WTC11 (cell line): ENCODE data around the gene INF2. TPM values are rescaled to one million over a fixed set of nuclear protein-coding genes. Genes with fewer than 3 reads are reported as not detected.

ENCODE experiments used
- ATAC-seq: fragments of 200-7000 bp; cut with Tn5 transposase; 2 replicates; pipeline ENCODE4 v1.10.0; 2021; ENCODE audit warnings: mild to moderate bottlenecking, moderate library complexity
- CTCF ChIA-PET: fragments of 300-600 bp; sonication (Branson Sonifier 250); formaldehyde crosslinking; loops from one replicate; lab custom pipeline; 2021; ENCODE audit warnings: antibody characterized with exemption; lab: Charles Lee
- POLR2A ChIA-PET: fragments of 350-600 bp; sonication (Branson Sonifier 250); formaldehyde crosslinking; loops from one replicate; lab custom pipeline; 2021; ENCODE audit warnings: antibody characterized with exemption; lab: Charles Lee
- DNase-seq: peaks from one replicate; pipeline ENCODE4 v3.0.0; 2021; ENCODE audit warnings: low spot score
- H3K27ac Mint-ChIP-seq: 2 replicates; pipeline ENCODE4 v1.8.0; 2021; ENCODE audit warnings: mixed read lengths
- H3K27me3 Mint-ChIP-seq: 2 replicates; pipeline ENCODE4 v1.8.0; 2021; ENCODE audit warnings: low read depth, mild to moderate bottlenecking, moderate library complexity, mixed read lengths
- H3K36me3 Mint-ChIP-seq: 2 replicates; pipeline ENCODE4 v1.8.0; 2021; ENCODE audit warnings: mixed read lengths
- H3K4me1 Mint-ChIP-seq: 2 replicates; pipeline ENCODE4 v1.8.0; 2022; ENCODE audit warnings: mixed read lengths
- H3K4me3 Mint-ChIP-seq: 2 replicates; pipeline ENCODE4 v1.8.0; 2021; ENCODE audit warnings: mild to moderate bottlenecking, moderate library complexity, mixed read lengths
- H3K9me3 Mint-ChIP-seq: 2 replicates; pipeline ENCODE4 v1.8.0; 2021; ENCODE audit warnings: mixed read lengths
- ARID4B ChIP-seq: sonication (generic); formaldehyde crosslinking; IDR thresholded peaks from 2 replicates; pipeline ENCODE4 v1.8.0; 2023; ENCODE audit warnings: missing genetic modification reagents, mild to moderate bottlenecking, borderline replicate concordance
- ATF6 ChIP-seq: sonication (generic); formaldehyde crosslinking; IDR thresholded peaks from 2 replicates; pipeline ENCODE4 v1.8.1; 2023; ENCODE audit warnings: mild to moderate bottlenecking, missing genetic modification reagents
- CREM ChIP-seq: sonication (generic); formaldehyde crosslinking; IDR thresholded peaks from 2 replicates; pipeline ENCODE4 v1.8.1; 2022; ENCODE audit warnings: mild to moderate bottlenecking, missing genetic modification reagents, moderate library complexity
- E2F5 ChIP-seq: sonication (generic); formaldehyde crosslinking; IDR thresholded peaks from 2 replicates; pipeline ENCODE4 v1.8.1; 2022; ENCODE audit warnings: mild to moderate bottlenecking, moderate library complexity, missing genetic modification reagents
- FOXP1 ChIP-seq: sonication (generic); formaldehyde crosslinking; IDR thresholded peaks from 2 replicates; pipeline ENCODE4 v1.8.0; 2022; ENCODE audit warnings: missing genetic modification reagents, mild to moderate bottlenecking, moderate library complexity, borderline replicate concordance
- FOXP4 ChIP-seq: sonication (generic); formaldehyde crosslinking; IDR thresholded peaks from 2 replicates; pipeline ENCODE4 v1.8.0; 2022; ENCODE audit warnings: mild to moderate bottlenecking, missing genetic modification reagents
- IRF1 ChIP-seq: sonication (generic); formaldehyde crosslinking; IDR thresholded peaks from 2 replicates; pipeline ENCODE4 v1.8.0; 2023; ENCODE audit warnings: missing genetic modification reagents
- JAZF1 ChIP-seq: fragments of 250-450 bp; sonication (Bioruptor Pico); IDR thresholded peaks from 2 replicates; pipeline ENCODE4 v1.9.0; 2021; ENCODE audit warnings: moderate library complexity, mild to moderate bottlenecking, inconsistent platforms
- KAT7 ChIP-seq: sonication (generic); formaldehyde crosslinking; IDR thresholded peaks from 2 replicates; pipeline ENCODE4 v1.8.1; 2023; ENCODE audit warnings: missing genetic modification reagents, mild to moderate bottlenecking, borderline replicate concordance
- NFE2L1 ChIP-seq: sonication (generic); formaldehyde crosslinking; IDR thresholded peaks from 2 replicates; pipeline ENCODE4 v1.8.1; 2023; ENCODE audit warnings: missing genetic modification reagents
- NR3C1 ChIP-seq: sonication (generic); formaldehyde crosslinking; conservative IDR thresholded peaks from 2 replicates; pipeline ENCODE4 v1.8.1; 2023; ENCODE audit warnings: low read depth, mild to moderate bottlenecking, missing genetic modification reagents
- OVOL2 ChIP-seq: fragments of 250-450 bp; sonication (Bioruptor Pico); IDR thresholded peaks from 2 replicates; pipeline ENCODE4 v1.9.0; 2021; ENCODE audit warnings: mild to moderate bottlenecking, borderline replicate concordance
- SMAD3 ChIP-seq: sonication (generic); formaldehyde crosslinking; IDR thresholded peaks from 2 replicates; pipeline ENCODE4 v1.8.0; 2022; ENCODE audit warnings: missing genetic modification reagents, mild to moderate bottlenecking, borderline replicate concordance
- SP1 ChIP-seq: sonication (generic); formaldehyde crosslinking; conservative IDR thresholded peaks from 2 replicates; pipeline ENCODE4 v1.8.1; 2022; ENCODE audit warnings: missing genetic modification reagents
- ZBTB21 ChIP-seq: sonication (generic); formaldehyde crosslinking; IDR thresholded peaks from 2 replicates; pipeline ENCODE4 v1.8.1; 2023; ENCODE audit warnings: mild to moderate bottlenecking, missing genetic modification reagents, borderline replicate concordance
- ZSCAN18 ChIP-seq: fragments of 250-450 bp; sonication (Bioruptor Pico); IDR thresholded peaks from 2 replicates; pipeline ENCODE4 v2.1.2; 2022; ENCODE audit warnings: mild to moderate bottlenecking, moderate library complexity
- total RNA-seq: library from RNA; stranded (reverse); gene quantifications from 3 replicates; pipeline ENCODE4 v1.2.3, GENCODE V29; 2021

Gene INF2
- total RNA-seq, 1 experiment from 2014 or later: 82.4 TPM

- peaks cover 2% of the 10 kb centered on the region; the same call in 1 of the 2 replicates for H3K36me3 Mint-ChIP-seq
- ChIA-PET CTCF (no interaction called here), POLR2A (no interaction called here)
- H3K27me3 Mint-ChIP-seq: no peaks in the 10 kb centered on the region
- H3K4me1 Mint-ChIP-seq: no peaks in the 10 kb centered on the region
- no peak overlapping the region for H3K4me3 Mint-ChIP-seq
- ATAC-seq (no peak), DNase-seq (no peak)
- no peaks in the 10 kb centered on the region for H3K9me3 Mint-ChIP-seq
- TF ChIP-seq KAT7 (no peak), OVOL2 (CRISPR knock-in tag) (no peak), NFE2L1 (CRISPR knock-in tag) (no peak), FOXP1 (CRISPR knock-in tag) (no peak), JAZF1 (CRISPR knock-in tag) (no peak), ATF6 (CRISPR knock-in tag) (no peak), FOXP4 (CRISPR knock-in tag) (no peak), ARID4B (CRISPR knock-in tag) (no peak)
- H3K27ac Mint-ChIP-seq: no peak overlapping the region
Observed at GRCh38 chr14:104719343-104719742, 29.9 kb downstream of the INF2 start.

- ATAC-seq: no peak
- CTCF ChIA-PET: interaction anchor here (0.7 to 1.9 kb wide), 7 partner anchors 10 to 104 kb away, joined by 3 to 4 read pairs (median 4); partner anchors contain the start of gene SIVA1
- Mint-ChIP-seq H3K4me1 (peaks cover 5% of the 10 kb centered on the region), H3K9me3 (no peaks in the 10 kb centered on the region)
- POLR2A ChIA-PET: no interaction called here
- TF ChIP-seq ZSCAN18 (CRISPR knock-in tag) (no peak), IRF1 (CRISPR knock-in tag) (no peak), NR3C1 (CRISPR knock-in tag) (no peak), E2F5 (CRISPR knock-in tag) (no peak), CREM (CRISPR knock-in tag) (no peak), SP1 (CRISPR knock-in tag) (no peak), ZBTB21 (no peak), SMAD3 (no peak)
- TF ChIP-seq, all 79 proteins: peak for 0
- Mint-ChIP-seq H3K4me3 (no peak overlapping the region), H3K27me3 (no peaks in the 10 kb centered on the region), H3K27ac (no peak overlapping the region), H3K36me3 (no peaks in the 10 kb centered on the region)
- no peak for DNase-seq
Observed at GRCh38 chr14:104721505-104722431, 32.4 kb downstream of the INF2 start.
